NCI-H2171 treated with DMSO at 0.1 percent for 48 hours (cell line): ENCODE measurements around the gene BIRC5.
"Not testable (repeated sequence)": the region's sequence is repeated elsewhere in the genome, so short reads cannot be mapped to it uniquely, and the experiment has no call there.

Source experiments
- DNase-seq: peaks from one replicate; lab custom pipeline; 2025; lab: John Stamatoyannopoulos, UW

Gene BIRC5

GRCh38 chr17:78214016-78214705 is at the start of gene BIRC5:
Gene BIRC5, plus strand, starts transcription at chr17:78214253. Its CDS starts 64 bp downstream, at chr17:78214317.
- DNase-seq = peak; percentile 89

- DNase-seq = no peak
Measured at GRCh38 chr17:78164748-78165607, 49.1 kb upstream of the BIRC5 start.

DNA sequence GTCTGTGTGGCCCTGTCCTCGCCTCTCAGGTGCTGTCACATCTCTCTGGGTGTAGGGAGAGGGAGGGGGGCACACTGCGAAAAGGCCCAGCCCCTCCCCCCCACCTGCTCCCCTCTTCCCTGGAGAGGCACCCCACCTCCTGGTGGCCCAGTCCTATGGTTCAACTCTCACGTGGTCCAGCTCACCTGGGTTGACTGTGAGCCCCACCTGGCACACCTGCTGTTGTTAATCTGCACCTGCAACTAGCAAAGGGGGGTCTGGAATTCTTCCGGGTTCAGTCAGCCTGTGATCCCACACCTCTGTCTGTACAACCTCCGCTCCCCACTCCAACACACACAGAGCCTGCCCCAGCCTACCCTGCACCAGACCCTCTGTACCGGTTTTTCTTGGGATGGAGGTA is 47.6 kb upstream of the BIRC5 start:
- peak; percentile 82 for DNase-seq

GRCh38 chr17:78168242-78168902 is 45.7 kb upstream of the BIRC5 start, which contains the start of gene SYNGR2:
Gene SYNGR2, plus strand, starts transcription at chr17:78168581. Its CDS starts 36 bp downstream, at chr17:78168617.
- DNase-seq = peak; percentile 75

DNA sequence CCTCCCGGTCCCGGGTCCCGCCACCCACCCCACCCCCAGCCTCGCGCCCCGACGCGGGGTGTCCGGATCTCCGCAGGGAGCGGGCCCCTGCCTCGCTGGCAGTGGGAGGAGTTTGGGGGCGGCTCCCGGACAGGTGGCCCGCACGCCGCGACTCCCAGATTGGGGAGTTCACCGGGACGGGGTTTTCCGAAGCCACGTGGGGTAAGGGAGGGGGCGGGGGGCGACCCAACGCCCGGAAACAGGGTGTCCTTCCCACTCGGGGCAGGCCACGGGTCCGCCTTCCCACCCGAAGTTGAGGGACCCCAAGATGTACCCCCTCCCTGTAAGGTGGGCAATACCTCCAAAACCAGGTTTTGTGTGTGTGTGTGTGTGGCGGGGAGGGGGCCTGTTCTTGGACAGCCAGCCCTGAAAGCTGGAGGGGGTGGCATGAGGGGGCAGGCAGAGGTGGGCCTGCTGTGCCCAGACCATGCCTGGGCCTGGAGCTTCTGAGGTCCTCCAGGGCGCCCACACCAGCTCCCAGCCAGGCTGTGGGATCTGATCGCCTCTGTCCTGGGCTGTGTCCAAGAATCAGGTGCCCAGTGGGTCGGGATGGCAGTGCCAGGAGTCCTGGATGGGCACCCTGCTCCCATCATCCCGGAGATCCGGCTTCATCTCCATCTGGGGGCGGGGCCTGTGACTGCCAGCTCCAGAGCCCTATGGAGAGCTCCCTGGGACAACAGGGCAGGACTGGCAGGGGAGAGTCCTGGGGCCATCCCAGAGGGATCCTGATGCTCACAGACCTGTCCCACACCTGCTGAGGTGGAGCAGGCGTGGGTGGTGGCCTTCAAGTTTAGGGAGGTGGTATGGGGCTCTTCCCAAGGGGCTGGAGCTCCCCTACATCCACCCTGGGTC is 44.9 kb upstream of the BIRC5 start:
- DNase-seq = peak; percentile 33

- DNase-seq = no peak
Measured at GRCh38 chr17:78170692-78171590, 43.1 kb upstream of the BIRC5 start.

DNA sequence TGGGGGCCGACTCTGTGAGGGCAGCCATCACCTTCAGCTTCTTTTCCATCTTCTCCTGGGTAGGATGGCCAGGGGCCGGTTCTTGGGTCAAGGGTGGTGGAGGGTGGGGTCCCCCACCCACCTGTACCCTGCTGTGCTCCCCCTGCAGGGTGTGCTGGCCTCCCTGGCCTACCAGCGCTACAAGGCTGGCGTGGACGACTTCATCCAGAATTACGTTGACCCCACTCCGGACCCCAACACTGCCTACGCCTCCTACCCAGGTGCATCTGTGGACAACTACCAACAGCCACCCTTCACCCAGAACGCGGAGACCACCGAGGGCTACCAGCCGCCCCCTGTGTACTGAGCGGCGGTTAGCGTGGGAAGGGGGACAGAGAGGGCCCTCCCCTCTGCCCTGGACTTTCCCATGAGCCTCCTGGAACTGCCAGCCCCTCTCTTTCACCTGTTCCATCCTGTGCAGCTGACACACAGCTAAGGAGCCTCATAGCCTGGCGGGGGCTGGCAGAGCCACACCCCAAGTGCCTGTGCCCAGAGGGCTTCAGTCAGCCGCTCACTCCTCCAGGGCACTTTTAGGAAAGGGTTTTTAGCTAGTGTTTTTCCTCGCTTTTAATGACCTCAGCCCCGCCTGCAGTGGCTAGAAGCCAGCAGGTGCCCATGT is 42.3 kb upstream of the BIRC5 start:
- not testable (repeated sequence) for DNase-seq

GRCh38 chr17:78172249-78173051 is 41.6 kb upstream of the BIRC5 start:
- no peak for DNase-seq

- no peak for DNase-seq
Measured at GRCh38 chr17:78173097-78173715, 40.8 kb upstream of the BIRC5 start.

GRCh38 chr17:78174346-78174869 is 39.6 kb upstream of the BIRC5 start:
- DNase-seq = no peak

DNA sequence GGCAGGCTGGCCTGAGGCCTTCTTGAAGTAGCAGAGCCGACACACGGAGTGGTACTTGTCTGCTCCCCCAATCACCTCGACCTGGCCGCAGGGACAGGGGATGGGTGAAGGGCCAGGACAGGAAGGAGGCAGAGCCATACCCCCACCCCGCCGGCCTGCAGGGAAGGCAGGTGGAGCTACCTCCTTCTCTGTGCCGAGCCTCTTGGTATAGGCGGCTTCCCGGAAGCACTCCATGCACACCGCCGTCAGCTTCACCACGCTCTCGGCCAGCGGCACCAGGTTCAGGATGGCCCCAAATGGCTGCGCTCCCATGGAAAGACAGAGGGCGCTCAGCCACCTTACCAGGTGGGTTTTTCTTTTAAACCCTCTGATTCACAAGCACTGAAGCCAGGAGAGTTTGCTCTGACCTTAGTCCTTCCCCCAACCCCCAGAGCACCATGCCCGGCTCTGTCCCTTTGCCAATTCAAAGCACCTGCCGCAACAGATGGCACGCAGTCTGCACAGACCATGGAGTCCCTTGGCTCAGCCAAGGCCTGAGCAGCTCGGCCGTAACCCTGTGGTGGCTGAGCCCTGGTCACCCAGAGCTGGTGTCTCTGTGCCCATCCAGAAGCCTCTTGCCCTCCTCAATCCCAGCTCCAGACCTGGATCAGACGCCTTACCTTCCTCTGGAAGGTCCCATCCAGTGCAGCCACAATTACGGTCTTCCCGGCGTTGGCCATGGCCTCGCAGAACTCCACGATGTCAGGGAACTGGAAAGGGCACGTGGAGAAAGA is 39.0 kb upstream of the BIRC5 start:
- DNase-seq = peak; percentile 59

DNA sequence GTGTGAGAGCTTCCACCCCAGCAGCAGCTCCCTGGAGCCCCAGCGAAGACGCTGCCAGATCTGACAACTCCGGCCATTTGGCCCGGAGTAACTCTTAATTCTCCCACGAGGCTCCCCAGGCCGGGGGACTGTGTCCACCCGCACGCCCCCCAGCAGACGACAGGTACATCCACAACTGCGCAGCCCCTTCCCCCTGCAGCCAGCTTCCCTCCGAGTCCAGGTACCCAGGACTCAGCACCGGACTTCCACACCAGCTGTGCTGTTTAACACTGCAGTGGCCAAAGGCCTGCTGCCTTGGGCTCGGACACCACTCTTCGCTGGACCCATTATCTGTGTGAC is 38.4 kb upstream of the BIRC5 start:
- no peak for DNase-seq

DNA sequence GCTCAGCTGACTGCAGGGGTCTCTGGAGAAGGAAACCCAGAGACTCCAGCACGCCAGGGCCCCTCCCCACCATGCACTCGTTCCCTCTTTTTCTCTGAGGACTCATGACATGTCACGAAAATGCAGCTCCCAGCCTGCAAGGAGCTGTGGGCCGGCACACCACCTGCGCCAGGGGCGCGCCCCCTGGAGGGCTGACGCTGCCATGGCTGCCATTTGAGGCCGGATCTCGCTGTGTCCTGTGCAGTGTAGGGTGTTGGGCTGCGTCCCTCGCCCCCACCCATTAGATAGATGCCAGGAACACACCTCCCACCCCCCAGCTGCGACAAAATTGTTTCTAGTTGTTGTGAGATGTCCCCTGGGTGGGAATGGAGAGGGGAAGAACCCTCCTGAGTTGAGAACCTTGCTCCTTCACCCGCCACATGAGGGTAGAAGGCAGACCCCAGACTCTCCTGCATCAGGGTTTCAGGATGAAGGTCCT is 37.5 kb upstream of the BIRC5 start:
- DNase-seq = no peak

- DNase-seq = no peak
Measured at GRCh38 chr17:78179372-78179771, 34.7 kb upstream of the BIRC5 start.

- no peak for DNase-seq
Measured at GRCh38 chr17:78180083-78180482, 34.0 kb upstream of the BIRC5 start.

- no peak for DNase-seq
Measured at GRCh38 chr17:78180508-78180907, 33.5 kb upstream of the BIRC5 start.

DNA sequence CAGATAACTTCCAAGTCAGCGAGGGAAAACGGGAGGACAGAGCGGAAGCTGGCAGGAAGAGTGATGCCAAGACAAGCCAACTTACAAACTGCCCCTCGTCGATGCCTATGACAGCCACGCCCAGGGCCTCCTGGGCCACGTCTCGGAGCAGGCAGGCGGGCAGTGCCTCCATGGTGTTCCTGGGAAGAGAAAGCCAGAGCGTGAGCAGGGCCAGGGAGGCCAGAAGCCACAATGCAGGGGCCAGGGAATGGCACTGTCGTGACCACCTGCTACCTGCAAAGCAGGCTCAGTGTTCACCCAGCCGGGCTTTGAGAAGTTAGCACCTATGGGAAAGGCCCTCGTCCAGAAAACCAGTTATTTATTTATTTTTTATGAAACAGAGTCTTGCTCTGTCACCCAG is 31.5 kb upstream of the BIRC5 start:
- no peak for DNase-seq

- no peak for DNase-seq
Measured at GRCh38 chr17:78183916-78184315, 30.1 kb upstream of the BIRC5 start.
